AG04450 (cell line): Measurements from ENCODE around the gene ARL6IP4. TPM values are rescaled to one million over a fixed set of nuclear protein-coding genes. Genes with fewer than 3 reads are reported as not detected.
A peak's percentile ranks its signal among the peaks of the same experiment; 100 is the strongest.

ENCODE experiments used
- CTCF ChIA-PET: fragments of 300-600, 350-600 bp; formaldehyde crosslinking; extraction: SDS; loops from one replicate; lab custom pipeline; 2022; ENCODE audit warnings: antibody characterized with exemption, inconsistent platforms; lab: Charles Lee
- POLR2A ChIA-PET: fragments of 350-600 bp; formaldehyde crosslinking; extraction: SDS; loops from one replicate; lab custom pipeline; 2021; ENCODE audit warnings: antibody characterized with exemption, inconsistent platforms; lab: Yijun Ruan, JAX
- DNase-seq: peaks from one replicate; pipeline ENCODE4 v3.0.0-alpha.2; 2011; ENCODE audit warnings: low read depth, low spot score
- H3K27ac ChIP-seq: one replicate; pipeline ENCODE4 v1.5.1; 2012; ENCODE audit warnings: low read depth, low read length, control low read depth
- H3K27me3 ChIP-seq: one replicate; pipeline ENCODE4 v1.6.0; 2012; ENCODE audit warnings: low read length; ENCODE audit not compliant: control insufficient read depth, insufficient read depth
- H3K4me3 ChIP-seq: 2 replicates; pipeline ENCODE4 v1.5.1; 2011; ENCODE audit warnings: mild to moderate bottlenecking, low read depth, low read length, control low read depth
- H3K9me3 ChIP-seq: 2 replicates; pipeline ENCODE4 v1.5.1; 2012; ENCODE audit warnings: low read length; ENCODE audit not compliant: control insufficient read depth, insufficient read depth
- polyA plus RNA-seq: library from polyadenylated mRNA; depleted of rRNA; stranded (reverse); fragments of >200 nt; gene quantifications from 2 replicates; pipeline ENCODE4 v1.2.3, GENCODE V29; 2011
- TF ChIP-seq, protein P1 (sequence below): IDR thresholded peaks from 2 replicates; pipeline ENCODE4 v1.5.1; 2011; ENCODE audit warnings: low read depth, low read length, control low read depth, inconsistent platforms

The ARL6IP4 gene
- polyA plus RNA-seq, 1 experiment = 185 TPM

DNA sequence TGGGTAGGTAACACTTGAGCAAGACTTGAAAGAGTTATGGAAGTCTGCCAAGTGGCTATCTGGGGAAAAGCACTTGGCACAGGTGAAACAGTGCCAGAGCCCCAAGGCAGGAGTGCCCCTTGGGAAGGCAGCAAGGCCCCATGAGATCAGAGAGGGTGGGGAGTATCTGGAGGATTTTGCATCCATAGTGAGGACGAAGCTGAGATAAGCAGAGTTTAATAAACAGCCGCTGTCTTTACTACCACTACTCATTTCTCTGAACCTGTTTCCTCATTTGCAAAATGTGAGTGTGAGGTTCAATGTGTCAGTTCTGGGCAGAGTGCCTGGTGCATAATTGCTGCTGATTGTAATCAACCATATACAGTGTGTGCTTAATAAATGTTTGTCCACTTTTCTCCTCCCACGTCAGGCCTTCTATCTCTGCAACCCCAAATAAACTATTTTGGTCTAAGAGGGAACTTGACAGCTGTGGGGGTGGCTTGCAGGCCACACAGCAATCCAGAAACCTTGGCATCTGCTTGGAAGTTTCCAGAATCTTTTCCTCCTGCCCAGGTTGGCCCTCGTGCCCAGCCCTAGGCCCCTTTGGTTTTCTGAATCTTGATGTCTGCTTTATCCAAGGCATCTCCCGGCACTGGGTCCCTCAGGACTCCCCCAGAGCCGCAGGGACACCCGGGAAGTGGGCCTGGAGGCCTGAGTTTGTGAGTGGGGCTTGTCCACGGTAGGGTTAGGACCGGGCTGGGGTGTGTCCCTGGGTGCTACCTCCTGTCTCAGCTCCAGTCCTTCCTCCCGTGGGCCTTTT is 18.8 kb upstream of the ARL6IP4 start:
- ChIA-PET CTCF (no interaction called here), POLR2A (no interaction called here)
- Histone ChIP-seq H3K9me3 (no peaks in the 10 kb centered on the region), H3K27ac (no peak overlapping the region), H3K27me3 (no peaks in the 10 kb centered on the region), H3K4me3 (no peak overlapping the region)
- DNase-seq = no peak
- TF ChIP-seq, protein P1, sequence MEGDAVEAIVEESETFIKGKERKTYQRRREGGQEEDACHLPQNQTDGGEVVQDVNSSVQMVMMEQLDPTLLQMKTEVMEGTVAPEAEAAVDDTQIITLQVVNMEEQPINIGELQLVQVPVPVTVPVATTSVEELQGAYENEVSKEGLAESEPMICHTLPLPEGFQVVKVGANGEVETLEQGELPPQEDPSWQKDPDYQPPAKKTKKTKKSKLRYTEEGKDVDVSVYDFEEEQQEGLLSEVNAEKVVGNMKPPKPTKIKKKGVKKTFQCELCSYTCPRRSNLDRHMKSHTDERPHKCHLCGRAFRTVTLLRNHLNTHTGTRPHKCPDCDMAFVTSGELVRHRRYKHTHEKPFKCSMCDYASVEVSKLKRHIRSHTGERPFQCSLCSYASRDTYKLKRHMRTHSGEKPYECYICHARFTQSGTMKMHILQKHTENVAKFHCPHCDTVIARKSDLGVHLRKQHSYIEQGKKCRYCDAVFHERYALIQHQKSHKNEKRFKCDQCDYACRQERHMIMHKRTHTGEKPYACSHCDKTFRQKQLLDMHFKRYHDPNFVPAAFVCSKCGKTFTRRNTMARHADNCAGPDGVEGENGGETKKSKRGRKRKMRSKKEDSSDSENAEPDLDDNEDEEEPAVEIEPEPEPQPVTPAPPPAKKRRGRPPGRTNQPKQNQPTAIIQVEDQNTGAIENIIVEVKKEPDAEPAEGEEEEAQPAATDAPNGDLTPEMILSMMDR = no peak

DNA sequence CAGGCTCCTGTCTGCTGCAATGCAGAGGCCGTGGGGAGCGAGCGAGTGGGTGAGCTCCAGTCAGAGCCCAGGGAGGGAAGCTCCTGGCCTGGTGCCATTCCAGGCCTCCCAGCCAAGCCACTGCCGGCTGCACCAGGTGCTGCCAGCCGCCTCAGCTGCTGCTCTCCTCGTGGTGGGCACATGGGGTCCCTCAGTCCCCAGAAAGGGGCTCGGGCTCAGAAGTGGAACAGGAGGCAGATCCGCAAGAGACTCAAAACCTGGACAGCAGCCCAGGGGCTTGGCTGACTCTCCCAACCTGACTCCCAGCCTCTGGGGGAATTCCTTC is 16.6 kb upstream of the ARL6IP4 start:
- Histone ChIP-seq H3K27ac (no peak overlapping the region), H3K27me3 (no peaks in the 10 kb centered on the region), H3K9me3 (no peaks in the 10 kb centered on the region), H3K4me3 (no peak overlapping the region; the same call in 1 of the 2 replicates)
- POLR2A ChIA-PET = interaction anchor here (1.3 kb wide), 1 partner anchor 11 kb away, joined by 4 read pairs; the partner anchor contains the start of gene OGFOD2
- CTCF ChIA-PET = interaction anchor here (0.8 to 1.6 kb wide), 2 partner anchors 170 to 275 kb away, joined by 4 read pairs; no protein-coding TSS in a partner anchor
- TF ChIP-seq, protein P1 = no peak
- no peak for DNase-seq

DNA sequence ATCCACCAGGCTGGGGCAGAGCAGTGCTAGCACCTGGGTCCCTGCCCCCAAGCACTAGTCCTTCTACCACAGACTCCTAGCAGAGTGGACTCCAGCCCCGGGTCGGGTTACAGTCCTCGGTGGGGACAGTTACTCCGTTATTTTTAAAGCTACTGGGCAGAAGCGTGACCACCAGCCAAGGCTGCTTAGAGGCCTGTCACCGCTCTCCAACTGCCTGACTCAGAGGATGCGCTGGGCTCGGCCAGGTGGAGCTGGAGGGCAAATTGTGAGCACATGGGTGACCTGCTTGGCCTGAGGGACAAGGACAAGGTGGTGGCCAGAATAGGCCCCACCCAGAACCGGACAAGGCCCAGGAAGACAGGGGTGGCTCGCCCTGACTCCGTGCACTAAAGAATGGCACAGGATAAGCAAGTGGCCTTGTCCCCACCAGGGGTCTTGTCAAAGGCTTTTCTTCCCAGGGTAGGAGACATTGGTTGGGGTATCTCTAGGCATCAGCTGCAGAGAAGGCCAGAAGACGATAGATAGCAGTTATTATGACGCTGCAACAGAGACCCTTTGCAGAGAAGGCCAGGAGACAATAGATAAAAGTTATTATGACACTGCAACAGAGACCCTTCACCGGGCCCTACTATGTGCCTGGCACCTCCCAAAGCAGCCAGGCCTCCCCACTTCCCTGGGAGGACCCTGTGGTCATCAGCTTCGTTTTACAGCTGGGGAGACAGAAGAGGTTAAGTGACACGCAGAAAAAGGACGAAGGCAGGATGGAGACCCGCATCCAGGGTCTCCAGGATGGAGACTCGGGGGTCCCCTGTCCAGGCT is 15.8 kb upstream of the ARL6IP4 start:
- POLR2A ChIA-PET = interaction anchor here (1.3 kb wide), 1 partner anchor 10 kb away, joined by 4 read pairs; the partner anchor contains the start of gene OGFOD2

DNA sequence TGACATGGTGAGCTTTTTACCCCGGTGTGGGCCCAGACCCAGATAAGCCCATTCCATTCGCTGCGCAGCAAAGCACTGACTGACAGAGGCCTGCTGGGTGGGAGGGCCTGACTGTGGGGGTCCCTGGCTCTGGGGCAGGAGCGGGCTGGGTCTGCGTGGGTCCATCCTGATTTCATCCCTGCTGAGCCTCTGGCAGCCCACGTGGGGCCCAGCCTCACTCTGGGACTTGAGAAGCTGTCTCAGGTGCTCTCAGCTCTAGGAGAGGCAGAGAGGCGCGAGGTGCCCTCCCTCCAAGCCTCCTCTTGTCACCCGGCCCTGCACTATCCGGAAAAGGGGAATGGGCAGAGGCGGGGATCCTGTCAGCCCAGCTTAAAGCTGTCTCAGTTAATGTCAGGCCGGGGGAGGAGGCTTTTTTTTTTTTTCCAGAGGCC is 15.1 kb upstream of the ARL6IP4 start:
- CTCF ChIA-PET = interaction anchor here (0.8 to 1.0 kb wide), 2 partner anchors 13 to 273 kb away, joined by 3 read pairs; no protein-coding TSS in a partner anchor
- POLR2A ChIA-PET = interaction anchor here (2.8 kb wide), 1 partner anchor 267 kb away, joined by 17 read pairs; the partner anchor contains the start of genes MPHOSPH9 and MTRFR
- no peak for DNase-seq
- Histone ChIP-seq H3K4me3 (peak overlapping the region; percentile 82), H3K9me3 (no peaks in the 10 kb centered on the region), H3K27ac (no peak overlapping the region), H3K27me3 (no peaks in the 10 kb centered on the region)
- TF ChIP-seq, protein P1 = no peak

More for the DNA sequence above, 15.8 kb upstream of the ARL6IP4 start:
- no peaks in the 10 kb centered on the region for H3K9me3 ChIP-seq
- H3K4me3 ChIP-seq = peak overlapping the region; percentile 82; the same call in 1 of the 2 replicates
- no peaks in the 10 kb centered on the region for H3K27me3 ChIP-seq
- TF ChIP-seq, protein P1 = no peak
- CTCF ChIA-PET = interaction anchor here (1.0 to 1.6 kb wide), 2 partner anchors 12 to 171 kb away, joined by 3 to 4 read pairs; no protein-coding TSS in a partner anchor
- no peak for DNase-seq
- H3K27ac ChIP-seq = no peak overlapping the region
